Brain microvascular endothelial cell (primary cell): ENCODE data around the gene PIK3AP1.
"Not testable (repeated sequence)": the region's sequence is repeated elsewhere in the genome, so short reads cannot be mapped to it uniquely, and the experiment has no call there.

Experiments used
- DNase-seq: peaks from one replicate; pipeline ENCODE4 v3.0.0-alpha.2; 2020
- H3K27ac ChIP-seq: fragments of 250-450 bp; sonication (Bioruptor Pico); 2 replicates; pipeline ENCODE4 v1.5.1; 2020; ENCODE audit warnings: mild to moderate bottlenecking, moderate library complexity
- H3K27me3 ChIP-seq: fragments of 250-450 bp; sonication (Bioruptor Pico); replicated peaks from 2 replicates; pipeline ENCODE4 v1.5.1; 2020; ENCODE audit warnings: mild to moderate bottlenecking
- H3K36me3 ChIP-seq: fragments of 250-450 bp; sonication (Bioruptor Pico); replicated peaks from 2 replicates; pipeline ENCODE4 v1.5.1; 2020; ENCODE audit warnings: mild to moderate bottlenecking
- H3K4me3 ChIP-seq: 2 replicates; pipeline ENCODE4 v1.5.1; 2011; ENCODE audit warnings: low read depth, mild to moderate bottlenecking, control low read depth, low read length, moderate library complexity
- CTCF ChIP-seq: IDR thresholded peaks from 2 replicates; pipeline ENCODE4 v1.5.1; 2011; ENCODE audit warnings: low read depth, mild to moderate bottlenecking, moderate library complexity, low read length, control low read depth, inconsistent platforms; ENCODE audit errors: missing control alignments
- in situ Hi-C: cut with HindIII; loops from 2 replicates; pipeline ENCODE4 v1.10.0; 2017; ENCODE audit warnings: low sequenced_read_pairs, low pct_ligation_motif_present

The PIK3AP1 gene

GRCh38 chr10:96684826-96685225 is 35.5 kb downstream of the PIK3AP1 start:
- in situ Hi-C loops = no loop called here
- Histone ChIP-seq H3K27ac (no peak overlapping the region), H3K27me3 (no peaks in the 10 kb centered on the region), H3K36me3 (no peaks in the 10 kb centered on the region), H3K4me3 (no peak overlapping the region)
- DNase-seq = no peak
- no peak for TF ChIP-seq CTCF

DNA sequence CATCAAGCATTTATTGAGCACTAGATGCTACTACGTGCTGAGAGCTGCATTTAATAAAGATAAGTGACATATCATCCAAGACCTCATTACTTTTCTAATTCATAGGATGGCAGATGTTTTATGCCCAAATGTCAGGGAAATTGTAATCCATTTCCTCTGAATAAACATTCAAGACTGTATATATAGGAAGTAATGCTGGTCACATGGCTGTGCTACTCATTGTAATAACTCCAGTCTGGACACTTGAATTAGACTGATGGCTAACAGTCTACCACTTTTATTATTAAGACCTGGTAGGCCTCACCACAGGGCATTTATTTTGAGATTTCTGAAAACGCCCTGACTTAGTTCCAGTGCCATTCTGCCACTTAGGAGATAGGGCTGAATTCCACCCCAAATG is 36.6 kb downstream of the PIK3AP1 start:
- Histone ChIP-seq H3K27ac (no peak overlapping the region), H3K27me3 (no peaks in the 10 kb centered on the region), H3K4me3 (no peak overlapping the region), H3K36me3 (no peaks in the 10 kb centered on the region)
- DNase-seq = no peak
- in situ Hi-C loops = no loop called here
- TF ChIP-seq CTCF = no peak

- TF ChIP-seq CTCF = no peak
Measured at GRCh38 chr10:96683065-96683464, 37.2 kb downstream of the PIK3AP1 start.

GRCh38 chr10:96681524-96681923 is 38.8 kb downstream of the PIK3AP1 start:
- in situ Hi-C loops = no loop called here
- no peak for DNase-seq
- Histone ChIP-seq H3K27me3 (no peaks in the 10 kb centered on the region), H3K4me3 (no peak overlapping the region), H3K36me3 (no peaks in the 10 kb centered on the region), H3K27ac (no peak overlapping the region)
- TF ChIP-seq CTCF = no peak

More at GRCh38 chr10:96683065-96683464, 37.2 kb downstream of the PIK3AP1 start:
- in situ Hi-C loops = no loop called here
- Histone ChIP-seq H3K4me3 (no peak overlapping the region), H3K36me3 (no peaks in the 10 kb centered on the region), H3K27me3 (no peaks in the 10 kb centered on the region), H3K27ac (no peak overlapping the region)
- DNase-seq = no peak

DNA sequence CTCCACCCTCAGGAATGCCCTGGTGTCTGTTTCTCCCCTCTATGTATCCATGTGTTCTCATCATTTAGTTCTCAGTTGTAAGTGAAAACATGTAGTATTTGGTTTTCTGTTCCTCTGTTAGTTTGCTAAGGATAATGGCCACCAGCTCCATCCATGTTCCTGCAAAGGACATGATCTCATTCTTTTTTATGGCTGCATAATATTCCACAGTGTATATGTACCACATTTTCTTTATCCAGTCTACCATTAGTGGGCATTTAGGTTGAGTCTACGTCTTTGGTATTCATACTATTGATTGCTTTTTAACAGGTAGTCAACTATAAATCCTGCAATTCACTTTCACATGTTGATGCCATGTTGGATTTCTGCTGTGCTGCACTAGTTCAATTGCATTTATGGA is 39.9 kb downstream of the PIK3AP1 start:
- H3K4me3 ChIP-seq, H3K27ac ChIP-seq, DNase-seq, H3K36me3 ChIP-seq, in situ Hi-C loops, H3K27me3 ChIP-seq: not testable (repeated sequence)

DNA sequence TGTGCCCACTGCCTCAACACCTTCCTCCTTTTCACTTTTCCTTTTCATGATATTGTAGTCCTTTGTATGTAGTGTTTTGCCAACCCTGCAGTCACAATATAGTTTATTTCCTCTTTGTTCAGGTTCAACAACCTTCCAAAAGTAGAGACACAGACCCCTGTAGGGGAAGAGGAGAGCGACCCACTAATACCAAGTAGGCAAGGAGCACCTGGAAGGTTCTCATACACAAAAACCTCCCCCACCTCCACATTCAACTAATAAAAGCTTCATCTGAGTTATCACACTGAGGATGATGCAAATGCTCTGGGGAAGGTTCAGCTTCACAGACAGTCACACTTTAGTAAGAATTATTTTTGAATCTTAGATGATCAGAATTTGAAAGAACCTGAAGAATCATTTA is 41.6 kb downstream of the PIK3AP1 start:
- DNase-seq = no peak
- no peak for TF ChIP-seq CTCF
- Histone ChIP-seq H3K27me3 (no peaks in the 10 kb centered on the region), H3K27ac (no peak overlapping the region), H3K36me3 (no peaks in the 10 kb centered on the region), H3K4me3 (no peak overlapping the region)
- in situ Hi-C loops = no loop called here
